ENCODE data around the gene TUBA1A.
"Not testable (repeated sequence)": the region's sequence is repeated elsewhere in the genome, so short reads cannot be mapped to it uniquely, and the experiment has no call there.

The TUBA1A gene

GRCh38 chr12:49201595-49202295 lies 12.9 kb upstream of the TUBA1A start:
- DNase-seq (ENCODE audit: low read depth in 3 of 3): no peak

- no peak for DNase-seq (ENCODE audit: low read depth in 3 of 3)
Observed at GRCh38 chr12:49200919-49201594, 12.2 kb upstream of the TUBA1A start.

- no peak for DNase-seq (ENCODE audit: low read depth in 3 of 3)
Observed at GRCh38 chr12:49198431-49199155, 9.7 kb upstream of the TUBA1A start.

- no peak for DNase-seq (ENCODE audit: low read depth in 3 of 3)
Observed at GRCh38 chr12:49197256-49197655, 8.4 kb upstream of the TUBA1A start.

- DNase-seq (ENCODE audit: low read depth in 3 of 3): no peak
Observed at GRCh38 chr12:49195736-49196135, 6.9 kb upstream of the TUBA1A start.

GRCh38 chr12:49193746-49194145 lies 4.9 kb upstream of the TUBA1A start:
- DNase-seq (ENCODE audit: low read depth in 3 of 3): not testable (repeated sequence)

GRCh38 chr12:49191498-49191897 lies 2.6 kb upstream of the TUBA1A start:
- not testable (repeated sequence) for DNase-seq (ENCODE audit: low read depth in 3 of 3)

GRCh38 chr12:49190974-49191373 lies 2.1 kb upstream of the TUBA1A start:
- no peak for DNase-seq (ENCODE audit: low read depth in 3 of 3)

GRCh38 chr12:49189731-49190716 lies 1.1 kb upstream of the TUBA1A start:
- DNase-seq (ENCODE audit: low read depth in 3 of 3): no peak

GRCh38 chr12:49188201-49188915 lies 522 bp downstream of the TUBA1A start:
- DNase-seq (ENCODE audit: low read depth in 3 of 3): peak; percentile 51 to 57 (median 54)

- DNase-seq (ENCODE audit: low read depth in 3 of 3): no peak
Observed at GRCh38 chr12:49187184-49187583, 1.7 kb downstream of the TUBA1A start.

- DNase-seq (ENCODE audit: low read depth in 3 of 3): not testable (repeated sequence)
Observed at GRCh38 chr12:49186307-49186706, 2.6 kb downstream of the TUBA1A start.

GRCh38 chr12:49184697-49185096 lies 4.2 kb downstream of the TUBA1A start:
- DNase-seq (ENCODE audit: low read depth in 3 of 3): not testable (repeated sequence)

- DNase-seq (ENCODE audit: low read depth in 3 of 3): not testable (repeated sequence)
Observed at GRCh38 chr12:49183214-49183950, 5.5 kb downstream of the TUBA1A start.

GRCh38 chr12:49174218-49174617 lies 14.7 kb downstream of the TUBA1A start:
- no peak for DNase-seq (ENCODE audit: low read depth in 3 of 3)

- no peak for DNase-seq (ENCODE audit: low read depth in 3 of 3)
Observed at GRCh38 chr12:49170924-49171323, 18.0 kb downstream of the TUBA1A start.

GRCh38 chr12:49165114-49165513 lies 23.8 kb downstream of the TUBA1A start:
- DNase-seq (ENCODE audit: low read depth in 3 of 3): no peak

- not testable (repeated sequence) for DNase-seq (ENCODE audit: low read depth in 3 of 3)
Observed at GRCh38 chr12:49161901-49162300, 27.0 kb downstream of the TUBA1A start.

- no peak for DNase-seq (ENCODE audit: low read depth in 3 of 3)
Observed at GRCh38 chr12:49161092-49161795, 27.6 kb downstream of the TUBA1A start.
